ENCODE results near the gene TRIM47.
"Not testable (repeated sequence)": the region's sequence is repeated elsewhere in the genome, so short reads cannot be mapped to it uniquely, and the experiment has no call there.

Gene TRIM47

DNA sequence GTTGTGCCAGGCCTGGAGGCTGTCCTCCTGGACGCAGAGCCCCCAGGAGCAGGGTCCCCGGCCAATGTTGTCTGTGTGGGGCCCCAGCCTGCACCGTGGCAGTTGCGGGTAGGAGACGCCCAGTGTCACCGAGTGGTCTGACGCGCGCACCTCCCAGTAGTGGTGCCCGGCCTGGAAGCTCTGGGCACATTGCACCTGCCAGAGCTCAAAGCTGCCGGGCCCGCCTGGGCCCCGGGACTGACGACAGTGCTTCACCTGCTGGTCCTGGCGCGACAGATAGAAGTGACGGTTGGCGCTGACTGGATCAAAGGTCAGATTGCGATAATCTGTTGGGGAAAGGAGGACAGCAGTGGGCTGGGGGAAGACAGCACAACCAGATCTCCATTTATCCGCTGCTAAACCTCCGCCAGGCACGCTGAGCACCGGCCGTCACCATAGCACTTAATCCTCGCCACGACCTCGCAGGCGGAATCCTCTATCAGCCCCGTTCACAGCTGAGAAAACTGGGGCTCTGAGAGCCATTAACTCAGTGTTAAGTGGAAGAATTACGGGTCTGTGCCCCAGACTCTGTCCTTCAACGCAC is 12.7 kb upstream of the TRIM47 start:
- no peak for DNase-seq

DNA sequence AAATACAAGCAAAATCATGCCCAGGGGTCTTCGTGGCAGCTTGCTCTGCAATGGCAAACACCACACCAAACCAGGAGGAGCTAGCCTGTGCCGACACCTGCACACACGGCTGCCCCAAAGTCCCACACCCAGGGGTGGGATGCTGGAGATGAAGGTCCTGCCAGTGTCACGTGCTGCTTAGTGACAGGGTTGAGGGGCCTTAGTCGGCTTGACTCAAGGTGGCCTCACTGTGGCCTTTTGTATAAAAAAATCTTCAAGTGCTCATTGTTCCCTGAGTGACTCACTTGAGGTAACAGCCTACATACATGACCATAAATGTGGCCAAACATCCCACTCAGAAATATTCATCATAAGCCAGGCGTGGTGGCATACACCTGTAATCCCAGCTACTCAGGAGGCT is 11.1 kb upstream of the TRIM47 start:
- no peak for DNase-seq

DNA sequence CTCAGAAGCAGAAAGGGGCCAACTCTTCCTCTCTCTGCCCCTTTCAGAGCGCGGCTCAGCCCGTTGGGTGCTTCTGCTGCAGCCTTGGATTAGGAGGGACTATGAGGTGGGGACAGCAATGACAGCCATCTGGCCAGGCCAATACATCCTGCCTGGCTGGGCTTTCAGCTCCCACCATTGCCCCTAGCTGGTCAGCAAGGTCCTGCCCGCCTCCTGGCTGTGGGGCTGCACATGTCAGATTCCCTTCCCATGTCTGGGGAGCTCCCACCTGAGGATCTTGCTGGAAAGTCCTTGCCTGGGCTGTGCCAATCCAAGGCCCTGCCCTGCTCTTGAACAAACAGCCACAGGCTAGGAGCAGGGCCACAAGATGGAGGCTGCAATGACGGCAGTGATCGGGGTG is 10.1 kb upstream of the TRIM47 start:
- DNase-seq, result no peak

DNA sequence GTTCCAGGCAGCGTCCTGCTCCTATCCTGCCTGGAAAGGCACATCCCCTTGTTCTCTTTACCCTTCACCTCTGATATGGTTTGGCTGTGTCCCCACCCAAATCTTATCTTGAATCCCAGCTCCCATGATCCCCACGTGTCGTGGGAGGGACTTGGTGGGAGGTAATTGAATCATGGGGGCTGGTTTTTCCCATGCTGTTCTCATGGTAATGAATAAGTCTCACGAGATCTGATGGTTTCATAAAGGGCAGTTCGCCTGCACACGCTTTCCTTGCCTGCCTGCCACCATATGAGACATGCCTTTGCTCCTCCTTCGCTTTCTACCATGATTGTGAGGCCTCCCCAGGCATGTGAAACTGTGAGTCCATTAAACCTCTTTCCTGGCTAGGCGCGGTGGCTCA is 7.5 kb upstream of the TRIM47 start:
- not testable (repeated sequence) for DNase-seq

DNA sequence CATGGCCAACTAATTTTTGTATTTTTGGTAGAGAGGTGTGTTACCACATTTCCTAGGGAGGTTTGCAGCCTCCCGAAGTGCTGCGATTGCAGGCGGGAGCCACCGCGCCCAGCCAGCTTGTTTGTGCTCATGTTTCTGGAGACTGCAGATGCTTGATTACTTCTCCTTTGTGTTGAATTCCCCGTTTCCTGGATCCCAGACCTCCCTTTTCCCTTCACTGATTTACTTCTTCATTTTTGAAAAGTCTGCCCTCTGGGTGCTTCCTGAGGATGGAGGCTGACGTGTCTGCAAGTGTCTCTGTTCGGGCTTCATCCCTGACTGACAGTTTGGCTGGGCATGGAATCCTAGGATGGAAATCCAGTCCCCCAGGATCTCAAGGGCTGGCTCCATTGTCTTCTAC is 7.0 kb upstream of the TRIM47 start:
- DNase-seq, result no peak

DNA sequence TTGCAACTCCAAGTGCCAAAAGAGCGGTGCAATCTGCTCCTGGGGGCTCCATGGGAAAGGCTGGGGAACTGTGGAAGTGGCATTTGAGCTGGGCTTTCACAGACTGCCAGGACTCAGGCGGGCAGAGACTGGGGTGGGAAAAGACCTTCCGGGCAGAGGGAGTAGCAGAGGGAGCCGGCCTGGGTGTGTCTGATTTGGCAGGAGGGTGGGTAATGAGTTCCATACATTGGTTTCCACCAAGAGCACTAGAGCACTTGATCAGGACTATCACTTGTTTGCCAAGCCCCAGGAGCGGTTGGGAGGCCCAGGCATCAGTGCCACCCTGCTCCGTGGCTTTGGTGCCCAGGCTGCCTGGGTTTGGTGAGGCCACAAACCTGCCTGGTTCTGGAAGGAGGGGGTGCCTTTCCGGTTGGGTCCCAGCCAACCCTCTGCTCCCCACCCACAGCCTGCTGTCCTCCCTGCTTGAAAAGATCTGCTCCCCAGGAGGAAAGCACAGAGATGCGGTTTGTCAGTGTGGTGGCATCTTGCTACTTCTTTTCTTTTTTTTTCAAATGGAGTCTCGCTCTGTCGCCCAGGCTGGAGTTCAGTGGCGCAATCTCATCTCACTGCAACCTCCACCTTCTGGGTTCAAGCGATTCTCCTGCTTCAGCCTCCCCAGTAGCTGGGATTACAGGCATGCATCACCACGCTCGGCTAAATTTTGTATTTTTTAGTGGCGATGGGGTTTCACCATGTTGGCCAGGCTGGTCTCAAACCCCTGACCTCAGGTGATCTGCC is 3.5 kb upstream of the TRIM47 start:
- no peak for DNase-seq

DNA sequence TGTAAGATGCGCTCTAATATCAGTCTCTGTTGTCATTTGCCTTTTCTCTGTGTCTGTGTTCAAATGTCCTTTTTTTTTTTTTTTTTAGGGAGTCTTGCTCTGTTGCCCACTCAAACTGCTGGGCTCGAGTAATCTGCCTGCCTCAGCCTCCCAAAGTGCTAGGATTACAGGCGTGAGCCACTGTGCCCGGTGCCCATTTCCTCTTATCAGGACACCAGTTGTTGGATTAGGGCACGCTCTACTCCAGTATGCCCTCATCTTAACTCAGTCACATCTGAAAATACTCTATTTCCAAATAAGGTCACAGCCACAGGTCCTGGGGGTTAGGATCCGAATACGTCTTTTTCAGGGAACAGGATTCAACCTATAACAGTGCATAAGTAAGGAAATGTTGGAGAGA is 1.9 kb upstream of the TRIM47 start:
- no peak for DNase-seq

DNA sequence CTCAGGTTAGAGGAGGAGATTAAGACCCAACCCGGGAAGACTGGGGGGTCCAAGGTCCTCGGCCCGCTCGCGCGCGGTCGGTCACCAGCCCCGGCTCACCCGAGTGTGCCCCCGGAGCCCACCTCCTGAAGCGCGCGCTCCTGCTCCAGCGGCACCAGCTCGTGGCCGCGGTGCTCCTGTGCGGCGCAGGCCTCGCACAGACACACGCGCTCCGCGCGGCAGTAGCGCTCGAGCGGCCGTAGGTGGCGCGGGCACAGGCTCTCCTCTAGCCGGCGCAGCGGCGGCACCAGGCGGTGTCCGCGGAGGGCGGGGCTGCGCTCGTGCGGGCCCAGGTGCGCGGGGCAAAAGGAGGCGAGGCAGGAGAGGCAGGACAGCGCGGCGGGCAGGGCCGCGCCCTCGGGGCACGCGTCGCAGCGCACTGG is 618 bp downstream of the TRIM47 start:
- peak; percentile 72 to 74 for DNase-seq

DNA sequence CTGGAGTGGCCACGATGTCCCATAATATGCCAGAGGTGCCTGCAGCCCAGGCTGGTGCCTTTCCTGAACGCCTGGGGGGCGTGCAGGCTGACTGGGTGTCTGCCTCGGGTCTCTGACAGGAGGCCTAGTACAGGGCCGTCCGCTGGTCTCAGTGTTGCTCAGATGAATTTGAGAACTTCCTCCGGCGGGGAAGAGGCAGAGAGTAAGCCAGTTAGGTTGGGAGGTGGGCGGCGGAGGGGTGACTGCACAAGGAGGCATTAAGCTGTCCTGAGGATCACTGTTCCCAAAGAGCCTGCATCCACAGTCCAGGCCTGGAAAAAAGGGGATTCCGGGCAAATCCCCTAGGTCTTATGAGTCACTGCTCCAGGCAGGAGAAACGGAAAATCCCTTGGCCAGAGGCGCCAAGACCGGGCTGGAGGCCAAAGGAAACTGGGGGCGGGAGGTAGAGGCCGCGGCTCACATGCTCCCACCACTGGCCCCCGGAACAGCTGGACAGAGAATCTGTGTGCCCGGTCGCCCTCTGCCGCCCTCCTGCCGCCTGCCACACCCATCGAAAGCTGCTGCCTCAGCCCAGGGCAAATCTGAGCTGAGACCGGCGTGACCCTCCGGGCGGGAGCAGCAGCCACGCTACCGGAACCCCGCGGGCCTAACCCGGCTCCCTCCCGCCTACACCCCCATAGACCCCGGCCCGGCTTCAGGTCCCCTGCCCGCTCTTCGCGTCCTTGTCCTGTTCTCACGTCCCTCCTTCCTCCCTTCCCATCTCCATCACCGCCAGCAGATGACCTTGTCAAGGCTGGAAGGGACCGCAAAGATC is 1.2 kb downstream of the TRIM47 start:
- peak; percentile 50 to 59 for DNase-seq

DNA sequence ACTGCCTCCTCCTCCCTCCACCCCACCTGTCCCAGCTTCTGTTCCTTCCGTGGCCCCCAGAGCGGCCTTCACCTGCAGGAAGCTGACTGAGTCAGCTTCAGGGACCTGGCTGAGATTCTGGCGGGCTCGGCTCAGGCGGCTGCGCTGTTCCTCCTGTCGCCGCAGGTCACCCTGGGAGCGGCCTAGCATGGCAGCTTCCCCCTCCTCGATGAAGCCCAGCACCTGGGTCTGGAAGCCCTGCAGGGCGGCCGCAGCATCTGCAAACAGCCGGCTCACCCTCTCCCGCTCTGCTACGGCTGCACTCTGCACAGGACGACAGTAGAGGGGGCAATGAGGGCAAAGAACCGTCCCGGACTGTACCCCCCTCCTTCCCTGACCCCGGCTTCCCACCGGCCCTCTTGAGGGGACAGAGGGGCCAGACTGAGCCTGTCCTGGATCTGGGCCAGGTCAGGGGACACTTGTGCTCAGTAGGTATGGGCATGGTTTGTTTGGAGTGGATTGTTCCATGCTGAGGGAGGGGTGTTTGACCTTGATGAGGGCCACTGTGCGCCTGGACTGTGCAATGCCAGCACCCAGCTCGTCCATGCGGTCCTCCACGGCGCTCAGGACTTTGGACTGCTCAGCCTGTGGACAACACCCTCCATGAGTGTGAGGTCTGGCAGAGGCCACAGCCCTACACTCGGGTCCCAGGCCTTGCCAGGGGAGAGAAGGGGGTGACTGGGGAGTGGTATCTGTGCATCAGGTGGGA is 2.0 kb downstream of the TRIM47 start:
- peak; percentile 93 to 97 for DNase-seq

DNA sequence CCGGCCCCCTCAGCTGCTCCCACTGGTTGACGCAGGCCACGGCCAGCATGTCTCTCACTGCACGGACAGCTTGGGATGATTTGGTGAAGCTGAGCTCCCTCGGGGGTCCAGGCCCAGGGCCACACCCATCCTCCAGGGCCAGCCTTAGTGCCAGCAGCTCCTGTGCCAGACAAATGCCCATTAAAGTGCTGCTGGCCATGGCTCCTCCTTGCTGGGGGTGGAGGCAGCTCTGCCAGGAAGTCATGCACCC is 2.5 kb downstream of the TRIM47 start:
- DNase-seq, result no peak

DNA sequence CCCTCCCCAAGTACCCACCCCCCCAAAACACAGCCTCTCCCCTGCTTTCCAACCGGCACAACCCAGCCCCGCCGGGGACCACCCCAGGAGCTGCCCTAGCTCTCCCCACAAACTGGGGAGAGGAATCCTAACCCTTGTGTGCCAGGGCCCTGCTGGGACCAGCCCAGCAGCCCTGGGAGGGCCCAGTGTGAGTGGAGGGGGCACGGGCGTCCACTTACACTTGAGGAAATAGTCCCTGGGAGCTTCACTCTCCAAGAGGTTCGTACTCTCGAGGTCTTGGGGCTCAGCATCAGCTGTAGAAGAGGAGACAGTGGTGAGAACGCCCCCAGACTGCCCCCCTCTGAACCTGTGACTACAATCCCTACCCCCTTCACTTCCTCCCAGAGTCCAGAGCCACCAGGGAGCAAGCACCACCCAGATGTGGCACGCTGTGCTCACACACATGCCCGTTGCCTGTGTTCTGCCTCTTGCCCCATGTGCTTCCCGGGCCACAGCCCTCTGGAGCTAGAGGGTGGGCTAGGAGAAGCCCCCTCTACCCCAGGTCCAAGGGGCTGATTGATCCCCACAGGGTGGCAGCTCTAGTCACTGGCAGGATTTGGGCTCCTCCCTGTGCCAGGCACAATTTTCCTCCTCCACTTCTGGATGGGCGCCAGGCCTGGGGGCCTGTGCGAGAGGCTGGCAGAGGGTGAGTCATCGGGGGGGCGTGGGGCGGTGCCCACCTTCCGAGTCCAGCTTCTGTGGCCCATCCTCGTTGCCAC is 3.0 kb downstream of the TRIM47 start:
- peak; percentile 80 to 91 for DNase-seq

DNA sequence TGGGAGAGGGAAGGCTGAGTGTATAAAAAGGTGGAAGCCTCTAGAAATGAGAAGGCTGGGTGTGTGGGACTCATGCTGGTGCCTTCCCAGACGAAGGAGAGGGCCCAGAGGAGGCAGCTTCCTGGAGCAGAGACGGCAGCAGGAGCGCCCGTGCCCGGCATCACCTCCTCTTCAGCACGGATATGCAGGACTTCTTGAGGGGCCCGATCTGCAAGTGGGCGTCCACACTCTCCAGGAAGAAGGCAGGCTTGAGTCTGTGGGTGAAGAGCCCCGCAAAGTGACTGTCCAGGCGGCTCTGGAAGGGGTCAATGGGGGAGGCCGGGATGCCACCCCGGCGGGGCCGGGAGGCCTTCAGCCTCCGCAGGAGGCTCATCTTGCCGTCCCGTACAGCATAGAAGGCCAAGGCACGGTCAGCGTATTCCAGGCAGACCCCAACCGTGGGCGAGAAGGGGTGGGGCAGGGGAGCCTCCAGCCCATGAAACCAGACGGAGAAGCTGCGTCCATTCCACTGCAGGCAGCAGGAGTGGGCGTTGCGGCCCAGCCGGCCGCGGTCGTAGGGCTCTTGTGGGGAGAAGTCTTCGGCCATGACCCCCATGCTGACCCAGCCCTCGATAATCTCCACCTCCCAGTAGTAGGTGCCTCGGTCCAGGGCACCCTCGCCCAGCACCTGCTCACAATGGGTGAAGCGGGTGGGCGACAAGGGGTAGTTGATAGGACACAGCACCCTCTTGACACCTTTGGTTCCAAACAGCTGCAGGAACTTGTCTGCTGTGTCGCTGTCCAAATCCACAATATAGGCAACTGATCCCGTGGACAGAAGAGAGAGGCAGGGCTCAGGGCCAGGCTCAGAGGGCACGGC is 3.8 kb downstream of the TRIM47 start:
- no peak for DNase-seq

DNA sequence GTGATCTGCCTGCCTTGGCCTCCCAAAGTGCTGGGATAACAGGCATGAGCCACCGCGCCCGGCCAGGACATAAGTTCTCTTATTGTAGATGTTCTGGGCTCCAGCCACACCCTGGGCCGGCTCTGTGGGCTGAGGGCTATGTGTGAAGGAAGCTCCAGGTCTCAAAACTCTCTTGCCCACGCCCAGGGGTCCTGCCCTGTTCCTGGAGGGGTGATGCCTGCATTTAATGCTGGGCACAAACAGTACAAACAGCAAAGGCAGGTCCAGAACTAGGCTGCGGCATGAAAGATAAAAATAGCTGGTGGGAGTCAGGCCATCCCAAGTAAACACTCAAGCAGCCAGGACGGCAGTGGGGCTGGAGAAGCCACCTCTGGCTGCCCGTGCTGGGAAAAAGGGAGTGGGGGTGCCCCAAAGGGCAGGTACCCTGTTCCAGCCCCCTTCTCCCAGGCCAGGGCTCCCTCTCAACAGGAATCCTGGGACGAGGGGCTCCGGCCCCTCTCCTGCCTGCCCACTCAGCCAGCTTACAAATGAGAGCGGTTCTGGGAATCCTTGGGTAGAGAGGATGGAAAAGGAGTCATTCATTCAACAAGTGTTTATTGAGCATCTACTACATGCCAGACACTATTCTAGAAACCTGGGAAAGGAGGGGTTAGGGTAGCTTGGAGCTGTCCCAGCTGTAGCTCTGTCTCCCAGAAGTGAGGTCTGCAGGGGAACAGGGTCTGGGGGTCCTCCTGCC is 4.6 kb downstream of the TRIM47 start:
- no peak for DNase-seq

DNA sequence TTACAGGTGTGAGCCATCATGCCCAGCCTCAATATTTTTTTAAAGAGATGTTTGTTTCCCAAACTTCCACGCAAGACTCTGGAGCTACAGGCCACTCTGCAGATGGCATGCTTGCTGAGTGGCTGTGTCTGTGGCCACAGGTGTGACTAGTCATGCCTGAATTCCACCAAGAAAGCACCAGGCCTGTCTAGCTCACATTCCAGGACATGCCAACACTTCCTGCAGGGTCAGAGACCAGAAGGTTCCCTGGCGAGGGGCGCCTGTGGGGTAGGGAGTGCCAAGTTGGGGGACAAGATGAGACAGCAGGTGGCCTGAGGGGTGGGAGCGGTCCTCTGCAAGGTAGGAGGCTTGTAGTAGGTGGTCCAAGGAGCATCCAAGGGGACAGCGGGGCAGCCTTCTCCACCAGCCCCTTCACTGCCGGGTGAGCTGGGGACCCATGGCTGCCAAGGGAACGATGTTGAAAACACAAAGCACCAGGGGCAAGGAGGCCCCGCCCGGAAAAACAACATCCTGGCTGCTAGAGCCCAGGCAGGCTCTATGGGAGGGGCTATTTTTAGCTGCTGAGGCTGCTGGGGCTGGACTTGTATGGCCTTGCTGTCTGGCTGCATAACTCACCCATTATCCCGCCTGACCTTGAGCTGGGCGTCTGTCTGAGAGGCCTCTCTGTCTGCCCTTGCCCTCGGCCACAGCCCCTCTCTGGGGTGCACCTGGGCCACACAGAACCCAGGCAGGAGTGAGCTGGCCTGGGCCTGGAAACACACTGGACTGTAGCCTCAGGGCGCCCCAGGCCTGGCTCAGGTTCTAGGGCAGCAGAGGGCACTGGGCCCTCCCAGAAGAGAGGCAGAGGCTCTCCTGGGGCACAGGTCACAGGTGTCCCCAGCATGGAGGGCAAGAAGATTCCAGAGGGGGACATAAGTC is 5.7 kb downstream of the TRIM47 start:
- DNase-seq, result peak; percentile 40 to 59

DNA sequence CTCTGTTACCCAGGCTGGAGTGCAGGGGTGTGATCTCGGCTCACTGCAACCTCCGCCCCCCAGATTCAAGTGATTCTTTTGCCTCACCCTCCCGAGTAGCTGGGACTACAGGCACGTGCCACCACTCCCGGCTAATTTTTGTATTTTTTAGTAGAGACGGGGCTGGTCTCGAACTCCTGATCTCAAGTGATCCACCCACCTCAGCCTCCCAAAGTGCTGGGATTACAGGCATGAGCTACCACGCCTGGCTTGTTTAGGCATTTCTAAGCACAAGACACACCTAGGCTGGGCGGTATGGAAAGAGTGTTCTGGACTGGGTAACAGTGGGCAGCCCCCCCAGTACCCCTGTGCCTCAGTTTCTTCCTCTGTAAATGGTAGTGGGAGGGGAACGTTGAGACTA is 8.2 kb downstream of the TRIM47 start:
- DNase-seq, result not testable (repeated sequence)

DNA sequence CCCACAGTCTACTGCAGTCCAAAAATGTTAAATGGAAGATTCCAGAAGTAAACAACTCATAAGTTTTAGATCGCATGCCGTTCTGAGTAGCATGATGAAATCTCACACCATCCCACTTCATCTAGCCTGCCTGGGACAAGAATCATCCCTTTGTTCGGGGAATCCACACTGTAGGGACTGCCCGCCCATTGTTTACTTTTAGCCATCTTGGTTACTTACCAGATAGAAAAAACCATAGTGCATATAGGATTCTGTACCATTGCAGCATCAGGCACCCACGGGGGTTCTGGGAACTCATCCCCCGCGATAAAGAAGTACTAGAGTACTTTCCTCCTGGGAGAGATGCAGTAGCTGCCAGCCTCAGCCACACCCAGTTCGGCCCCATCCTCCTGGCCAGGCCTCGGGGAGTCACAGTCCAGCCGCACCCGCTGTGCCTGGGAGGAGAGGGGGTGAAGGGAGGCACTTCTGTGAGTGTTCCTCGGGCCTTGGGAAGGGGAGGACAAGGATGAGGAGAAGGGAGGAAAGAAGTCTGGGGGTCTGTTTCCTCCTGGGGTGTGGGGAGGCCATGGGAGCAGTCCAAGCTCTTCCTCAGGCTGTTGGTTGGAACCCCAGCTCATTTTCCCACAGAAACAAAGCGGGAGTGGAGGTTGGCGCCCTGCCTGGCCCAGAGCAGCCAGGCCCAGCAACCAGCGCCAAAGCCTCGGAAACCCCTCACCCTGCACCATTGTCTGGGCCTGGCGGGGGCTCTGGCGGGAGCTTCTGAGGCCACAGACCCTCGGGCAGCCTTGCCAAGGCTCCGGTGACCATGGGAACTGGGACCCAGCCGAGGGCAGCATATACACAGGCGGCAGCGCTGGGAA is 8.9 kb downstream of the TRIM47 start:
- no peak for DNase-seq

DNA sequence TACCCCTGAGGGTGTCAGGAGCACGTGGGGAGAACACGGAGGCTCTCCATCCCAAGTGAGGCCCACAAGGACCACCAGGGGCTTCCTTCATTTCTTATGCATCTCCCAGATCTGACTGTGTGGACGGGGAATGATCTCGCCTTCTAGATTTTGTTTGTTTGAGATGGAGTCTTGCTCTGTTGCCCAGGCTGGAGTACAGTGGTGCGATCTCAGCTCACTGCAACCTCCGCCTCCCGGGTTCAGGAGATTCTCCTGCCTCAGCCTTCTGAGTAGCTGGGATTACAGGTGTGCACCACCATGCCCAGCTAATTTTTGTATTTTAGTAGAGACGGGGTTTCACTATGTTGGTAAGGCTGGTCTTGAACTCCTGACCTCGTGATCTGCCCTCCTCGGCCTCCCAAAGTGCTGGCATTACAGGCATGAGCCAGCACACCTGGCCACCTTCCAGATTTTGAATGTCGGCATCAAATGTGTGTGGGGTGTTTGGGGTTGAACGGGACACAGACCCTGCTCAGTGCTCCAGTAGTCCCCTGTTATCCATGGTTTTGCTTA is 9.6 kb downstream of the TRIM47 start:
- DNase-seq, result not testable (repeated sequence)

Data from NCI-H2081 (cell line).